ENCODE data around the gene MAPK10. TPM values are rescaled to one million over a fixed set of nuclear protein-coding genes. Genes with fewer than 3 reads are reported as not detected.

Gene MAPK10
- total RNA-seq, 2 donors from 2014 or later, result 0.28 TPM; not detected in 1

DNA sequence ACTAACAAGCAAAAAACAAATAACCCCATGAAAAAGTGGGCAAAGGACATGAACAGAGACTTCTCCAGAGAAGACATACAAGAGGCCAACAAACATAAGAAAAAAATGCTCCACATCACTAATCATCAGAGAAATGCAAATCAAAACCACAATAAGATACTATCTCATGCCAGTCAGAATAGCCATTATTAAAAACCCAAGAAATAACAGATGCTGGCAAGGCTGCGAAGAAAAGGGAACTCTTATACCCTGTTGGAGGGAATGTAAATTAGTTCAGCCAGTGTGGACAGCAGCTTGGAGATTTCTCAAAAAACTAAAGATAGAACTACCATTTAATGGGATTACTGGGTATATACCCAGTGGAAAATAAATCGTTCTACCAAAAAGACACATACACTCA, 79.6 kb downstream of the MAPK10 start:
- Mint-ChIP-seq H3K4me1 (ENCODE audit: low read depth in 2 of 2) (no peaks in the 10 kb centered on the region), H3K36me3 (no peaks in the 10 kb centered on the region), H3K27ac (no peak overlapping the region), H3K27me3 (no peaks in the 10 kb centered on the region), H3K9me3 (peaks cover 4% of the 10 kb centered on the region), H3K4me3 (no peak overlapping the region)
- ATAC-seq (no peak), DNase-seq (ENCODE audit: low spot score) (no peak)

DNA sequence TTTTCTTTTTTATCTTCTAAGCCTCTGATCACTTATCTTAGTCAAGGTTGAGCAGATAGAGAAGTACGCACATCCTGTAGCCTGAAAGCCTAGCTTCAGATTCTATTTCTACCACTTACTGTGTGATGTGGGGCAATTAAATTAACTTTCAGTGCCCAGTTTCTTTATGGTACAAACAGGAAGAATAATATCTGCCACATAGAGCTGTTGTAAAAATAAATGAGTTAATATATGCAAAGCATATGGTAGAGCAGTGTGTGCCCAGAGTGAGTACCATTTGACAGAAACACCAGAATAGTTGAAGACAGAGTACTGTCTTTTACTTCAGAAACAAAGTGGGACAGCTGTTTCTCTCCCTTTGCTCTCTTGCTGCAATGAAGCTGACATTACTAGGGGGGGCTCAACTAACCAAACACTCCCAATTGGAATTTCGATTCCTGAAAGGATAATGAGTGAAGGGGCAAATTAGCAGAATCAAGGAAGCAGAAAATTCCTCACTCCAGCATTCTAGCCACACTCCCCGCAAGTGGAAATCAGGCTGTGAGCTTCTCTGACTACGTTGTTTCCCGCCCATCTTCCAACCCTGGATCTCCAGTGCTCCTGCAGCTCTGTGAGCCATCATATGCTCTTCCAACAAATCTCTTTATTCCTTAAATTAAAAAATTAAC, 80.4 kb downstream of the MAPK10 start:
- Mint-ChIP-seq H3K27me3 (no peaks in the 10 kb centered on the region), H3K36me3 (no peaks in the 10 kb centered on the region), H3K4me3 (no peak overlapping the region), H3K4me1 (ENCODE audit: low read depth in 2 of 2) (no peaks in the 10 kb centered on the region), H3K27ac (no peak overlapping the region), H3K9me3 (peaks cover 8% of the 10 kb centered on the region)
- ATAC-seq (no peak), DNase-seq (ENCODE audit: low spot score) (no peak)

DNA sequence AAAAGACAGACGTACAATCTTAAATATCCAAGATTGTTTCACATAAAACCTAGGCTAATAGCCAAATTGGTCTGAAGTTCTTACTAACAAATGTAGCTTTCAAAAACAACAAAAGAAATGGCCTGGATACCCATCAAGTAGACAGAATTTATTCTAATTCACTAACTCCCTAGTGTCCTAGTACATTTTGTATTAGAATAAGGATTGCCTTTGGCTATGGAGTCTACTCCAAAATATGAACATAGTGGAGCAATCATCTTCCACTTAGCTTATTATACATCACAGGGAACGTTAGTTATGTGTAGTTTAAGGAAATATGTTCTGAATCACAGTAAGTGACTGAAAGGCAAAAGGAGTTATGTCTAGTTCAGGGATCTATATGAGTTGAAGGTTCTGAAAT, 81.7 kb downstream of the MAPK10 start:
- no peaks in the 10 kb centered on the region for H3K36me3 Mint-ChIP-seq

DNA sequence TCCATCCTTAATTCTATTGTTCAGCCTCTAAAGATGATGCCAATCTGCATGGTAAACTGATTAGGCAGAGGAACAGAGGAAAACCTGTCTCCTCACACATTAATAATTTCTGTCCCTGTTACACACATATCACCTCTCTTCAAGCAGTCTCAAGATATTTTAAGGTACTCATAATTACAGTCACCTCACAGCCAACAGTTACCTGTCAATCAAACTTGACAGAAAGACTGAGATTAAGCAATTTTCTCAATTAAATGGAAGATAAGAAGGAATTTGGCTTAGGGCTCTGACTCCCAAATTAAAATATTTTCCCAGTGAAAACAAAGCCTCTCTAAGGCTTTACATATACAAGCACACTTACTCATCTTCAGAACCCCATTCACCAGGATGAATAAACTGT, 85.2 kb downstream of the MAPK10 start:
- ATAC-seq (no peak), DNase-seq (ENCODE audit: low spot score) (no peak)
- H3K9me3 Mint-ChIP-seq, result peaks cover 9% of the 10 kb centered on the region
- H3K27ac Mint-ChIP-seq, result no peak overlapping the region
- H3K36me3 Mint-ChIP-seq, result no peaks in the 10 kb centered on the region
- H3K4me3 Mint-ChIP-seq, result no peak overlapping the region
- H3K4me1 Mint-ChIP-seq (ENCODE audit: low read depth in 2 of 2), result no peaks in the 10 kb centered on the region
- no peaks in the 10 kb centered on the region for H3K27me3 Mint-ChIP-seq

More for the DNA sequence above, 81.7 kb downstream of the MAPK10 start:
- H3K4me3 Mint-ChIP-seq, result no peak overlapping the region
- peaks cover 9% of the 10 kb centered on the region for H3K9me3 Mint-ChIP-seq
- H3K4me1 Mint-ChIP-seq (ENCODE audit: low read depth in 2 of 2), result no peaks in the 10 kb centered on the region
- H3K27ac Mint-ChIP-seq, result no peak overlapping the region
- DNase-seq (ENCODE audit: low spot score) (no peak), ATAC-seq (no peak)
- no peaks in the 10 kb centered on the region for H3K27me3 Mint-ChIP-seq

DNA sequence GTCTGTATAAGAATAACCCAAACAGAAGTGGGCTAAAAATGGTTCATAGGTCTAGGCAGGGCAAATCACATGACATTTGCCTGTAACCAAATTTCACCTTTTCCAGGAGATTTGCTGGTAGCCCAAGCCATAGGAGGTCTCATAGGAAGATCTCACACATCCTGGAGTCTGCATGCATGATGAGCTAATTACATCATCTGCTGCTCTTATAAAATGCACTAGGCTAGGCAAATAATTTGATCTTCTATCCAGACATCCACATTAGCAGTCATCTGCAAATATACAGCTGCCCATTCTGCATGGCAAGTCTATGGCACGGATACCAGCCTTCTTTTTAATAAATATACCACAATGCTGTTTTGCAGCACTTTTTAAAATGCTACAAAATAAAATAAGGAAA, 87.2 kb downstream of the MAPK10 start:
- peaks cover 9% of the 10 kb centered on the region for H3K9me3 Mint-ChIP-seq

DNA sequence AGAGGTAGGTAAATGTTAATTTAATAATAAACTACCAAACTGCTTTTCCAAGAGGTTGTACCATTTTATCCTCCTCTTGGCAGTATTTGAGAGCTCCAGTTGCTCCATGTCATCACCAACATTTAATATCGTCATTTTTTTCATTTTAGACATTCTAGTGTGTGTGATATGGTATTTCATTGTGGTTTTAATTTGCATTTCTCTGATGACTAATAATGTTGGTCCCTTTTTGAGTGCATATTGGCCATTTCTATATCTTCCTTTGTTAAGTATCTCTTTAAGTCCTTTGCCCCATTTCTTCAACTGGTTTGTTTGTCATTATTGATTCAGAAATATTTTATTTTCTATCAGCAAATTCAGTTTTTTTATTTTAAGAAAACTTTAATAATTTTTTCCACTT, 88.8 kb downstream of the MAPK10 start:
- Mint-ChIP-seq H3K27ac (no peak overlapping the region), H3K9me3 (peaks cover 6% of the 10 kb centered on the region), H3K36me3 (no peaks in the 10 kb centered on the region), H3K4me3 (no peak overlapping the region), H3K4me1 (ENCODE audit: low read depth in 2 of 2) (no peaks in the 10 kb centered on the region), H3K27me3 (no peaks in the 10 kb centered on the region)
- no peak for DNase-seq (ENCODE audit: low spot score)
- ATAC-seq, result no peak

More for the DNA sequence above, 87.2 kb downstream of the MAPK10 start:
- no peaks in the 10 kb centered on the region for H3K4me1 Mint-ChIP-seq (ENCODE audit: low read depth in 2 of 2)
- ATAC-seq, result no peak
- H3K27me3 Mint-ChIP-seq, result no peaks in the 10 kb centered on the region
- no peaks in the 10 kb centered on the region for H3K36me3 Mint-ChIP-seq
- H3K4me3 Mint-ChIP-seq, result no peak overlapping the region
- no peak overlapping the region for H3K27ac Mint-ChIP-seq
- DNase-seq (ENCODE audit: low spot score), result no peak

DNA sequence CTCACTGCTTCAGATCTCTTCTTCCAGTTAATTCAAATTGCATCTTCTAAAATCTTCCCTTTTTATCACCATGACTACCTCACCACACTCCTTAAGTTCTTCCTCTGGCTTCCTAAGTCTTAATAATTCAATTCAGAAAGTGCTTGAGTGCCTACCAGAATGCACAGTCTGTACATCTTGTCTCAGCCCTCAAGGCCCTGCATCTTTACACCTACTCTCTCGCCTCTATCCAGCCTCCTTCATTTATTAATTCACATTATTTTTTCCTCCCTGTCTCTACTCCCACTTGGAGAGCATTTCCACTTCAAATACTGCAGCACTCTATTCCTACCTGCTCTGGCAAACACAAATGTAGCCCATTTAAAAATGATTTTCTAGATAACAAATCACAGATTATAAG, 90.5 kb downstream of the MAPK10 start:
- H3K27ac Mint-ChIP-seq, result no peak overlapping the region
- H3K4me1 Mint-ChIP-seq (ENCODE audit: low read depth in 2 of 2), result no peaks in the 10 kb centered on the region
- no peak overlapping the region for H3K4me3 Mint-ChIP-seq
- no peak for ATAC-seq
- peaks cover 4% of the 10 kb centered on the region for H3K9me3 Mint-ChIP-seq
- H3K27me3 Mint-ChIP-seq, result no peaks in the 10 kb centered on the region
- DNase-seq (ENCODE audit: low spot score), result no peak
- no peaks in the 10 kb centered on the region for H3K36me3 Mint-ChIP-seq

DNA sequence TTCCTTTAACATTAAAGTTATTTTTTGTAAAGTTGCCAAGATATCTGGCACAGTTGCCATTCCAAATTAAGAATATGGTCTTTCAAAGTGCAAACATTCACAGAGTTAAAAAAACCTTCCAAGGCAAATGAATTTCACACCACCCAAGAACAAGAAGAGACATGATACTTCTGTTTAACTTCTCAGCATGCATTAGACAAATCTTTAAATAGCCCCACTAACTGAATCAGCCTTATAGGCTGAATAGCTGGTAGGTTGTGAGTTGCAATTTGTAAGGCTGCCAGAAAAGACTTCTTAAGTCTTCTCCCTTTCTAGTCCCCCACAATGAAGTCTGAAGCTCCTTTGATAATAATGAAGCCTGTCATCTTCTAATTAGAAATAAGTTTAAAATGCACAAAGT, 95.6 kb downstream of the MAPK10 start:
- no peak for ATAC-seq
- Mint-ChIP-seq H3K27ac (no peak overlapping the region), H3K27me3 (no peaks in the 10 kb centered on the region)

DNA sequence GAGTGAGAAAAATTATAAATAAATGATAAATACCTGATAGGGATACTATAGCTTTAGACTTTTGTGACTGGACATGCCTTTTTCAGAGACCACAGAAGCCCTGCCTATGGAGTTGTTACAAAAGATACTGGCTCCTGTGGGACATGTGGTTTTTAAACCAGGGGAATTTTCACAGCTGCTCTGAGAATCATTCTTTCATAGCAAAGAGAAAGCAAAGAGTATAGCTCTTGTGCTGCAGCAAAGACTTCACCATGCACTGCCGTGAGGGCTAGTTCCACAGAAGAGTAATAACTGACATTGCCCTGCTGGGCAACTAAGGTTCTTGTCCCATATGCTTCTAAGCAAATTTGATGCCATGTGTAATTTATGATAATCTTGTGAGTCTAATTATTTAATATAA, 98.2 kb downstream of the MAPK10 start:
- no peaks in the 10 kb centered on the region for H3K36me3 Mint-ChIP-seq
- ATAC-seq (no peak), DNase-seq (ENCODE audit: low spot score) (no peak)
- no peak overlapping the region for H3K4me3 Mint-ChIP-seq
- H3K4me1 Mint-ChIP-seq (ENCODE audit: low read depth in 2 of 2), result no peaks in the 10 kb centered on the region
- no peaks in the 10 kb centered on the region for H3K27me3 Mint-ChIP-seq
- H3K9me3 Mint-ChIP-seq, result peaks cover 6% of the 10 kb centered on the region
- no peak overlapping the region for H3K27ac Mint-ChIP-seq

More for the DNA sequence above, 95.6 kb downstream of the MAPK10 start:
- no peaks in the 10 kb centered on the region for H3K4me1 Mint-ChIP-seq (ENCODE audit: low read depth in 2 of 2)
- DNase-seq (ENCODE audit: low spot score), result no peak
- H3K4me3 Mint-ChIP-seq, result no peak overlapping the region
- H3K9me3 Mint-ChIP-seq, result peaks cover 6% of the 10 kb centered on the region
- H3K36me3 Mint-ChIP-seq, result no peaks in the 10 kb centered on the region

DNA sequence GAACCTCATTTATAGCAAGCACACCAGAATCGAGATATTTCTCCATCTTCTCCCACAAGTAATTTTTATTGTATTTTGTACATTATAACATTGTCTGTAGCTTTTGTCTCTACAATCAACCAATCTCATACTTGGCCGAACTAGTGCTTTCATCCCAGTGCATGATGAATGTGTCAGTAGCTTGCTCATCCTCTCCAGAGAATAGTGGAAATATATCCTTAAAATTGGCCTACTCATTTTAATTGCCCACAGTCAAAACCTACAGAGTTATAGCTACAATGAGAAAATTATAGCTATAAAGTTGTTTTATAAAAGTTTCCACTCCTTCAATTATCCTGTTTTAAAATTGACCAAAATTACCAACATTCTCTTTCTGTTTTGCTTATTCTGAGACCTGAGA, 103.8 kb downstream of the MAPK10 start:
- Mint-ChIP-seq H3K4me1 (ENCODE audit: low read depth in 2 of 2) (no peaks in the 10 kb centered on the region), H3K36me3 (no peaks in the 10 kb centered on the region), H3K4me3 (no peak overlapping the region), H3K9me3 (no peaks in the 10 kb centered on the region), H3K27me3 (no peaks in the 10 kb centered on the region), H3K27ac (no peak overlapping the region)
- no peak for ATAC-seq
- no peak for DNase-seq (ENCODE audit: low spot score)

DNA sequence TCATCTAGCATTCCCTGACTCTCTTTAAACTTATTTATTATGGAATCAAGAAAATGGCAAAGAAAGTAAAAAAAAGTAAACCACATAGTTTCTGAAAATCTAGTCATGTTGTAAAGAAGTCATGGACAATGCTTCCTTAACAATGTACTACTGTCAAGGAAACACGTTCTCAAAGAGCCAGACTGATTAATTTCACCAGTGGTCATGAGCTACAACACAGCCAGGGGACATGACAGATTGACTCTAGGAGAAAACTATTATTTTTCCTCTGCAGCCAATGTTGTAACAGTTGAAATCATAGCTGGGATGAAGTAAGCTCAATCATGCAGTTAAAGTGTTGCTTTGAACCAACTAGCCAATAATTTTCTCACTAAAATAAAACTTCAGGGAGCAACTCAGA, 109.2 kb downstream of the MAPK10 start:
- no peak overlapping the region for H3K4me3 Mint-ChIP-seq
- H3K27ac Mint-ChIP-seq, result no peak overlapping the region
- H3K27me3 Mint-ChIP-seq, result no peaks in the 10 kb centered on the region
- no peaks in the 10 kb centered on the region for H3K36me3 Mint-ChIP-seq
- ATAC-seq (no peak), DNase-seq (ENCODE audit: low spot score) (no peak)
- H3K9me3 Mint-ChIP-seq, result no peaks in the 10 kb centered on the region
- no peaks in the 10 kb centered on the region for H3K4me1 Mint-ChIP-seq (ENCODE audit: low read depth in 2 of 2)

DNA sequence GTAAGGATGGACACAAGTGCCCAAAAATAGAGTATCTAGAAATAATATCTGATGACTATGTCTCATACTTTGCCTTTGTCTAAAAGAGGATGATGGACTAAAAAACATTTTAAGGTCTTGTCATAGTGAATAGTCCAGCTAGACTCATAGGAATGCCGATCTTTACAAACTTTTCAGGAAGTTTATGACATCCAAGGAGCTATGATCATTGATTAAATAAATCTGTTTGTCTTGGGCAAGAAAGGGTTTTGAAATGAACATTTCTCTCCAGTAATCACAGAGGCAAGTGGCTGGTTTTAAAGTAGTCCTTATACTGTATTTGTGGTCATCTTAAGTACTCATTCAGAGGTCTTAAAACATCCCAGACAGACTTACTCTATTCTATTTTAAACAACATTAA, 109.8 kb downstream of the MAPK10 start:
- ATAC-seq, result no peak
- Mint-ChIP-seq H3K4me1 (ENCODE audit: low read depth in 2 of 2) (no peaks in the 10 kb centered on the region), H3K4me3 (no peak overlapping the region), H3K27me3 (no peaks in the 10 kb centered on the region), H3K27ac (no peak overlapping the region), H3K36me3 (no peaks in the 10 kb centered on the region), H3K9me3 (no peaks in the 10 kb centered on the region)
- no peak for DNase-seq (ENCODE audit: low spot score)

DNA sequence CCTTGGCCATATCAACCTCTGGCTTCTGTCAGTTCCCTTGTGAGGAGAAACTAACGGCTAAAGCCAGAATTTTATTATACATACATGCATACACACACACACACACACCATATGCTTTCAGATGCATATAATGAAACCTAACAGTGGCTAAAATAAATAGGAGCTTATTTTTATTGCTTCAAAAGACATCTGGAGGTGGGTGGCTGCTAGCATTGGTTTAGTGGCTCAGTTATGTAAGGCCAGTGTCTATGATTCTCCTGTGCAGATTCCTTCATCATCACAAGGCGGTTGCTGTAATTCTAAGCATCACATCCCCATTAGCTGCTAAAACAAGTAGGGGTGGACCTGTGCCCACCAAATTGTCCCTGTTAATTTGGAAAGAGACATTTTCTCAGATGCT, 110.8 kb downstream of the MAPK10 start:
- Mint-ChIP-seq H3K36me3 (no peaks in the 10 kb centered on the region), H3K4me3 (no peak overlapping the region), H3K27ac (no peak overlapping the region), H3K4me1 (ENCODE audit: low read depth in 2 of 2) (no peaks in the 10 kb centered on the region), H3K27me3 (no peaks in the 10 kb centered on the region), H3K9me3 (no peaks in the 10 kb centered on the region)
- ATAC-seq (no peak), DNase-seq (ENCODE audit: low spot score) (no peak)

DNA sequence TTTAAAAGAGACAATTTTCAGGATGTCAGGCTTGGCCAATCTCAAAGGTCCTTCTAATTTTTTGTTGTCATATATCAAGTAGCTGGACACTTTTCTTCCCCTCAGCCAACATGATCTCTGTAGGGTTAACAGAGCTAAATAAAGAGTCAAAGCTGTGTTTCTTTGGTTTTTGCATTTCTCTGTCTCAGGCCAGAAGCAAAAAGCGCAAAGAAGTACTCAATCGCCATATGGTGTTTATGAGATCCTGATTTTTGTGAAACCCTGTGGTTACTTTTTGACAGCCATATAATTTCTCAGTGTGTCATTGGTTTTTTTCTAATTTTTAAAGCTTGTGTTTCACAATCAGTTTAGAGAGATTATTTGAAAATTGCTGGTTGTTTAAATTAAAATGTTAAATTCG, 111.9 kb downstream of the MAPK10 start:
- H3K36me3 Mint-ChIP-seq, result no peaks in the 10 kb centered on the region
- peaks cover 7% of the 10 kb centered on the region for H3K9me3 Mint-ChIP-seq

DNA sequence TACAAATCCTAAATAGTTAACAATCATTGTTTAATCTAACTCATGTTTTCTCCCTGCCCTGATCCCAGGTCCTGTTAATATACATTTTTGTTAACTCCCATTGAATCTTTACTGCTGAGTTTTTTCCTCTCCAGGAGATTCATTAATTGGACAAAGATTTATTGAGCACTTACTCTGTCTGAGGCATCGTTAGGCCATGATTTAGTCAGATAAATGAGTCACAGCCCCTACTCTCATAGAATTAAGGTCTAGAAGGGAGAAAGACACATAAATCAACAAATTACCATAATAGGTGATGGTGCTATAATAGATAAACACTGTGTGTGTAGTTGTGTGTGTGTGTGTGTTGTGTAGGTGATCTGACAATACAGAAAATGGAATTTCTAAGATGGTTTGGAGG, 112.5 kb downstream of the MAPK10 start:
- H3K27ac Mint-ChIP-seq, result no peak overlapping the region
- no peak overlapping the region for H3K4me3 Mint-ChIP-seq
- no peak for DNase-seq (ENCODE audit: low spot score)
- no peaks in the 10 kb centered on the region for H3K36me3 Mint-ChIP-seq
- no peaks in the 10 kb centered on the region for H3K4me1 Mint-ChIP-seq (ENCODE audit: low read depth in 2 of 2)
- no peaks in the 10 kb centered on the region for H3K27me3 Mint-ChIP-seq
- peaks cover 7% of the 10 kb centered on the region for H3K9me3 Mint-ChIP-seq
- no peak for ATAC-seq

More for the DNA sequence above, 111.9 kb downstream of the MAPK10 start:
- no peak overlapping the region for H3K4me3 Mint-ChIP-seq
- H3K4me1 Mint-ChIP-seq (ENCODE audit: low read depth in 2 of 2), result no peaks in the 10 kb centered on the region
- H3K27me3 Mint-ChIP-seq, result no peaks in the 10 kb centered on the region
- H3K27ac Mint-ChIP-seq, result no peak overlapping the region
- DNase-seq (ENCODE audit: low spot score) (no peak), ATAC-seq (no peak)

Data from natural killer cell treated with Interleukin-12 subunit alpha and Interleukin-12 subunit beta and Interleukin-15 and Interleukin-18, amount 100 ng/mL, for 72 hours (primary cell).